Heart right ventricle (tissue), 16 donors: ENCODE data around the gene GTF2E1. TPM values are rescaled to one million over a fixed set of nuclear protein-coding genes. Genes with fewer than 3 reads are reported as not detected.

Experiments
- ATAC-seq, 8 donors: fragments of 200-7000 bp; cut with Tn5 transposase; one replicate each; pipeline ENCODE4 v1.9.1; 2020; ENCODE audit warnings: mild to moderate bottlenecking in 8 of 8, moderate library complexity in 8 of 8, moderate number of reproducible peaks in 1 of 8
- DNase-seq, 2 donors: peaks; one replicate each; pipeline ENCODE4 v3.0.0-alpha.2; 2020
- H3K27ac ChIP-seq, 10 donors: fragments of 200-600 bp; sonication (generic) in 2 of 10; one replicate each; pipeline versions ENCODE4 v1.5.0 to v1.8.0; 2020 to 2022; ENCODE audit warnings: mild to moderate bottlenecking in 3 of 10
- H3K27me3 ChIP-seq, 7 donors: fragments of 200-600 bp; one replicate each; pipeline ENCODE4 v1.8.0; 2021 to 2022; ENCODE audit warnings: mild to moderate bottlenecking in 2 of 7
- H3K36me3 ChIP-seq, 9 donors: fragments of 200-600 bp; sonication (generic) in 1 of 9; one replicate each; pipeline versions ENCODE4 v1.5.0 to v1.8.0; 2020 to 2022; ENCODE audit warnings: mild to moderate bottlenecking in 2 of 9
- H3K4me1 ChIP-seq, 9 donors: fragments of 200-600 bp; sonication (generic) in 1 of 9; one replicate each; pipeline versions ENCODE4 v1.5.0 to v1.8.0; 2020 to 2022; ENCODE audit warnings: mild to moderate bottlenecking in 4 of 9
- H3K4me3 ChIP-seq, 10 donors: fragments of 200-600 bp; sonication (generic) in 2 of 10; one replicate each; pipeline versions ENCODE4 v1.5.0 to v1.8.0; 2020 to 2022; ENCODE audit warnings: mild to moderate bottlenecking in 7 of 10, moderate library complexity in 2 of 10
- H3K9me3 ChIP-seq, 11 donors: fragments of 200-600 bp in 10 of 11; sonication (generic) in 2 of 11; one replicate each; pipeline versions ENCODE4 v1.5.0 to v1.8.0; 2013 to 2022; ENCODE audit warnings: mild to moderate bottlenecking in 2 of 11, control low read depth in 1 of 11, moderate library complexity in 1 of 11
- WGBS, 2 donors: extraction: QIAGEN DNeasy Blood & Tissue Kit; methylation state at CpG; one replicate each; pipeline ENCODE4 v1.1.7; 2013; ENCODE audit warnings: inconsistent platforms in 1 of 2; 5-methylcytosine and 5-hydroxymethylcytosine counted together
- intact Hi-C, 10 donors: fragments of 100-400 bp; cut with DNase I; formaldehyde crosslinking; loops; one replicate each; pipeline versions ENCODE4 v1.11.1 to v1.14.2; 2022
- polyA plus RNA-seq, 2 donors: library from polyadenylated mRNA; stranded (reverse); fragments of 200-250 nt; gene quantifications; one replicate each; pipeline ENCODE4 v1.2.3, GENCODE V29; 2013
- total RNA-seq, 10 donors: library from RNA; stranded (reverse); fragmentation: NEBNext Ultra II Directional in 3 of 10; extraction: Animal tissue kit (Norgen Biotek cat#: 25700) in 3 of 10; gene quantifications; one replicate each; pipeline versions ENCODE4 v1.2.1 to v1.2.4, GENCODE V29; 2021 to 2023
- TF ChIP-seq, protein P1 (sequence below), 9 donors: fragments of 200-600 bp; sonication (generic) in 2 of 9; IDR thresholded peaks; one replicate each; pipeline versions ENCODE4 v1.5.0 to v1.8.0; 2021 to 2022; ENCODE audit warnings: antibody characterized with exemption in 9 of 9, mild to moderate bottlenecking in 5 of 9, moderate library complexity in 1 of 9
- donor health status: Arrhythmogenic right ventricular cardiomyopathy.
- donor health status: ischemic (EF 13 %, LVEDD 7.1; RV severe dilation, severe dysfunction).
- donor health status: healthy with polysubstance abuse.
- donor health status: DM: no; HTN: yes; CAD: no.
- donor health status: DM: no; HTN: no; CAD: no.
- donor health status: ischemic (EF 25% LVEDD 6.9; RV normal size, moderate dysfunction).
- donor health status: ischemic (EF 25% LVEDD 5.7; RV mildly dilated, moderate dysfunction).
- donor health status: healthy.
- donor health status: DM: yes; HTN: yes; CAD: no.
- donor health status: Ischemic cardiomyopathy.
- donor health status: ischemic (EF 35%, LVEDD 5.7; RV mildly dilated, moderate dysfunction).
- donor health status: nonischemic (EF 11% LVEDD 7.7; RV severe dilation, severe dysfunction).
- donor health status: DM: yes; HTN: yes; CAD: no.
- donor health status: PGD.
- donor health status: ischemic (EF 29% LVEDD 5.4; RV normal size, mild dysfunction).
- donor health status: nonischemic (EF 23%, LVEDD 6.1; RV moderate dilation, normal function).

GTF2E1 gene
- total and polyA plus RNA-seq, 12 donors: 3.7 to 16.2 (median 11.3) TPM

GRCh38 chr3:120821426-120821825 lies 78.9 kb downstream of the GTF2E1 start:
- H3K4me1 ChIP-seq: no peaks in the 10 kb centered on the region
- DNase-seq (no peak), ATAC-seq (no peak)
- TF ChIP-seq, protein P1, sequence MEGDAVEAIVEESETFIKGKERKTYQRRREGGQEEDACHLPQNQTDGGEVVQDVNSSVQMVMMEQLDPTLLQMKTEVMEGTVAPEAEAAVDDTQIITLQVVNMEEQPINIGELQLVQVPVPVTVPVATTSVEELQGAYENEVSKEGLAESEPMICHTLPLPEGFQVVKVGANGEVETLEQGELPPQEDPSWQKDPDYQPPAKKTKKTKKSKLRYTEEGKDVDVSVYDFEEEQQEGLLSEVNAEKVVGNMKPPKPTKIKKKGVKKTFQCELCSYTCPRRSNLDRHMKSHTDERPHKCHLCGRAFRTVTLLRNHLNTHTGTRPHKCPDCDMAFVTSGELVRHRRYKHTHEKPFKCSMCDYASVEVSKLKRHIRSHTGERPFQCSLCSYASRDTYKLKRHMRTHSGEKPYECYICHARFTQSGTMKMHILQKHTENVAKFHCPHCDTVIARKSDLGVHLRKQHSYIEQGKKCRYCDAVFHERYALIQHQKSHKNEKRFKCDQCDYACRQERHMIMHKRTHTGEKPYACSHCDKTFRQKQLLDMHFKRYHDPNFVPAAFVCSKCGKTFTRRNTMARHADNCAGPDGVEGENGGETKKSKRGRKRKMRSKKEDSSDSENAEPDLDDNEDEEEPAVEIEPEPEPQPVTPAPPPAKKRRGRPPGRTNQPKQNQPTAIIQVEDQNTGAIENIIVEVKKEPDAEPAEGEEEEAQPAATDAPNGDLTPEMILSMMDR (IDR thresholded peaks at IDR 0.05): no peak
- intact Hi-C loops: no loop called here
- peaks cover 0 to 14% (median 0%) of the 10 kb centered on the region in 7 donors for H3K27me3 ChIP-seq
- H3K27ac ChIP-seq: no peak overlapping the region
- no peaks in the 10 kb centered on the region for H3K9me3 ChIP-seq
- H3K36me3 ChIP-seq: no peaks in the 10 kb centered on the region
- H3K4me3 ChIP-seq: no peak overlapping the region

DNA sequence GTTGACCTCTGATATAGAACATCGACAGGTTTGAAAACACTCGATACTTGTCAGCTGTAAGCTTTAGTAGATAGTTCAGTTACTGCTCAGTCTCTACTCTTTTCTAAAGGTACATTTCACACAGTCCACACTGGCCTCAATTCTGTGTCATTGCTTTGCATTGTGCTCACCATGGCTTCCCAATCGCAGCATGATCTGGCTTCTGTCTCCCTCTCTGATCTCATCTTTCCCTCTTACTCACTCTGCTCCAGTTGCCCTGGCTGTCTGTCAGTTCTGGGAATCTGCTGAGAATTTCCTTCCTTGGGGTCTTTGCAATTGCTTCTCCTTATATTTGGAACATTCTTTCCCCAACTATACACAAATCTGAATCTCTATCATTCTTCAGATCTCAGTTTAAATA lies 80.6 kb downstream of the GTF2E1 start:
- Histone ChIP-seq H3K9me3 (no peaks in the 10 kb centered on the region), H3K27ac (no peak overlapping the region), H3K4me1 (no peaks in the 10 kb centered on the region), H3K4me3 (no peak overlapping the region), H3K27me3 (peaks cover 0 to 12% (median 0%) of the 10 kb centered on the region in 7 donors), H3K36me3 (no peaks in the 10 kb centered on the region)
- WGBS, 2 donors: 79 to 82% methylated on average over 3 of the region's 3 CpGs
- ATAC-seq: no peak
- no peak for DNase-seq
- intact Hi-C loops: no loop called here
- TF ChIP-seq, protein P1 (IDR thresholded peaks at IDR 0.05): no peak

- 16 to 34% methylated on average over 1 of the region's 1 CpG for WGBS, 2 donors
- intact Hi-C loops: no loop called here
- H3K27me3 ChIP-seq: peaks cover 0 to 3% (median 0%) of the 10 kb centered on the region in 7 donors
- H3K36me3 ChIP-seq: no peaks in the 10 kb centered on the region
- TF ChIP-seq, protein P1 (IDR thresholded peaks at IDR 0.05): no peak
- H3K4me3 ChIP-seq: no peak overlapping the region
- ATAC-seq (no peak), DNase-seq (no peak)
- H3K9me3 ChIP-seq: no peaks in the 10 kb centered on the region
- no peaks in the 10 kb centered on the region for H3K4me1 ChIP-seq
- H3K27ac ChIP-seq: no peak overlapping the region
These were observed 82.1 kb downstream of the GTF2E1 start for GRCh38 chr3:120824613-120825012.

DNA sequence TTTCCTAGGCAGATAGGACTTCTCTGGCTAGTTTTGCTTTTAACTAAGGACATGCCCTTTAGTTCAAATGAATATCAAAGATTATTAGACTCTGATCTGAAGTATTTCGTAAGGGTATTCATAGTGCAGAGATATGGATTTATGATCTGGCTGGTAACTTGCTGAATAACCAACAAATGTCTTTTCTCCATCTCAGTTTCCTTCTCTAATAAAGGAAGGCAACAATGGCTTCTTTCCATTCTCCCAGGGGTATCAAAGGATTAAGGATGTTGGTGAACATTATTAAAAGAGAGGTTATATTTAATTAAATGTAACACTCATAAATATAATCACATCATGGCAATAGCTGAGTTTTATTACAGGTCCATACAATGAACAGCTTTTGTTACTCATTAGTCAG lies 86.3 kb downstream of the GTF2E1 start:
- no peak for DNase-seq
- Histone ChIP-seq H3K4me1 (no peaks in the 10 kb centered on the region), H3K27me3 (peaks cover 0 to 3% (median 0%) of the 10 kb centered on the region in 7 donors), H3K27ac (no peak overlapping the region), H3K9me3 (no peaks in the 10 kb centered on the region), H3K36me3 (no peaks in the 10 kb centered on the region), H3K4me3 (no peak overlapping the region)
- WGBS, 2 donors: 56 to 68% methylated on average over 1 of the region's 1 CpG
- intact Hi-C loops: no loop called here
- no peak for ATAC-seq
- TF ChIP-seq, protein P1 (IDR thresholded peaks at IDR 0.05): no peak
